Keratinocyte (primary cell): ENCODE results near the gene ZNF77. TPM values are rescaled to one million over a fixed set of nuclear protein-coding genes. Genes with fewer than 3 reads are reported as not detected.

Experiments
- DNase-seq: peaks from one replicate; pipeline ENCODE4 v3.0.0-alpha.2; 2011; ENCODE audit warnings: low read depth, missing footprints, low spot score
- FAIRE-seq: peaks from 2 replicates; lab custom pipeline; 2011; peaks lifted over from hg19 to GRCh38; lab: Jason Lieb, UNC
- H2AFZ ChIP-seq: 2 replicates; pipeline ENCODE4 v1.6.0; 2012; ENCODE audit warnings: low read length, control low read depth, inconsistent platforms; ENCODE audit not compliant: control insufficient read depth
- H3K27ac ChIP-seq: 2 replicates; pipeline ENCODE4 v1.5.1; 2011; ENCODE audit warnings: low read length; ENCODE audit not compliant: control insufficient read depth, insufficient read depth
- H3K27me3 ChIP-seq: 3 replicates; pipeline ENCODE4 v1.6.0; 2011; ENCODE audit warnings: low read length; ENCODE audit not compliant: control insufficient read depth, insufficient read depth; ENCODE audit errors: extremely low read depth
- H3K36me3 ChIP-seq, 2 experiments: 2 replicates in 1 of 2; 3 replicates in 1 of 2; pipeline ENCODE4 v1.5.1; 2011; ENCODE audit warnings: low read length in 2 of 2, mild to moderate bottlenecking in 1 of 2; ENCODE audit not compliant: control insufficient read depth in 2 of 2, insufficient read depth in 2 of 2; ENCODE audit errors: extremely low read depth in 1 of 2
- H3K4me1 ChIP-seq: 3 replicates; pipeline ENCODE4 v1.5.1; 2011; ENCODE audit warnings: low read length; ENCODE audit not compliant: control insufficient read depth, insufficient read depth; ENCODE audit errors: extremely low read depth
- H3K4me2 ChIP-seq: 3 replicates; pipeline ENCODE4 v1.6.0; 2011; ENCODE audit warnings: low read depth, low read length; ENCODE audit not compliant: control insufficient read depth, insufficient read depth; ENCODE audit errors: extremely low read depth
- H3K4me3 ChIP-seq, 3 experiments: fragments of 200-600 bp in 1 of 3; sonication (generic) in 1 of 3; 2 replicates in 2 of 3; 3 replicates in 1 of 3; pipeline ENCODE4 v1.5.1; 2011 to 2016; ENCODE audit warnings: low read length in 3 of 3, mild to moderate bottlenecking in 3 of 3, control low read depth in 2 of 3, inconsistent platforms in 1 of 3, low read depth in 1 of 3, mixed read lengths in 1 of 3, mixed run types in 1 of 3, moderate library complexity in 1 of 3; ENCODE audit not compliant: control insufficient read depth in 2 of 3, insufficient read depth in 2 of 3; ENCODE audit errors: extremely low read depth in 1 of 3
- H3K79me2 ChIP-seq: 2 replicates; pipeline ENCODE4 v1.6.0; 2012; ENCODE audit warnings: low read length; ENCODE audit not compliant: control insufficient read depth, insufficient read depth
- H3K9ac ChIP-seq: 3 replicates; pipeline ENCODE4 v1.6.0; 2011; ENCODE audit warnings: low read length; ENCODE audit not compliant: control insufficient read depth, insufficient read depth; ENCODE audit errors: extremely low read depth
- H3K9me1 ChIP-seq: 3 replicates; pipeline ENCODE4 v1.6.0; 2011; ENCODE audit warnings: low read length; ENCODE audit not compliant: control insufficient read depth, insufficient read depth; ENCODE audit errors: extremely low read depth
- H3K9me3 ChIP-seq: 2 replicates; pipeline ENCODE4 v1.5.1; 2012; ENCODE audit warnings: low read depth, low read length; ENCODE audit not compliant: control insufficient read depth
- H4K20me1 ChIP-seq: 3 replicates; pipeline ENCODE4 v1.6.0; 2011; ENCODE audit warnings: low read length; ENCODE audit not compliant: control insufficient read depth, insufficient read depth; ENCODE audit errors: extremely low read depth
- EZH2 ChIP-seq: IDR thresholded peaks from one replicate; pipeline ENCODE4 v1.6.1; 2012; ENCODE audit warnings: inconsistent platforms, mild to moderate bottlenecking, low read length, moderate library complexity
- dilution Hi-C: fragments of 300-500 bp; cut with MboI; formaldehyde crosslinking; loops from one replicate; pipeline ENCODE4 v1.7.0; 2020; ENCODE audit warnings: low sequenced_read_pairs; ENCODE audit not compliant: extremely low pct_ligation_motif_present
- polyA plus RNA-seq, 5 experiments: library from polyadenylated mRNA; depleted of rRNA in 3 of 5; stranded (reverse) in 3 of 5; stranded (forward) in 1 of 5; unstranded in 1 of 5; fragments of >200 nt; gene quantifications; 1 replicate in 1 of 5; 2 replicates in 3 of 5; 3 replicates in 1 of 5; pipeline versions ENCODE4 v1.2.1 to v1.2.3, GENCODE V29; 2011 to 2012; ENCODE audit warnings: missing spikeins in 2 of 5, low read depth in 1 of 5, low replicate concordance in 1 of 5
- TF ChIP-seq, protein P1 (sequence below), 3 experiments: IDR thresholded peaks in 1 of 3; conservative IDR thresholded peaks in 1 of 3; optimal IDR thresholded peaks in 1 of 3; 2 replicates in 2 of 3; 3 replicates in 1 of 3; pipeline versions ENCODE3 to v1.5.1; 2011; ENCODE audit warnings: low read length in 3 of 3, mild to moderate bottlenecking in 3 of 3, moderate library complexity in 2 of 3, control low read depth in 1 of 3, inconsistent platforms in 1 of 3; ENCODE audit not compliant: insufficient read depth in 2 of 3; ENCODE audit errors: extremely low read depth in 1 of 3

The ZNF77 gene
- polyA plus RNA-seq, 1 donor (not counting 4 experiments of a cell fraction or from before 2014, with no cell fraction given): 6.0 TPM

- FAIRE-seq (no peak), DNase-seq (no peak)
- Histone ChIP-seq H3K4me3 (no peak overlapping the region), H3K4me1 (peaks cover 15% of the 10 kb centered on the region), H3K79me2 (no peaks in the 10 kb centered on the region), H3K27ac (no peak overlapping the region), H3K27me3 (peaks cover 9% of the 10 kb centered on the region), H3K9ac (no peak overlapping the region), H4K20me1 (no peaks in the 10 kb centered on the region), H3K9me1 (no peaks in the 10 kb centered on the region), H2AFZ (no peak overlapping the region), H3K36me3 (no peaks in the 10 kb centered on the region), H3K9me3 (no peaks in the 10 kb centered on the region), H3K4me2 (no peak overlapping the region)
- dilution Hi-C loops: no loop called here
- TF ChIP-seq EZH2: no peak
- TF ChIP-seq, protein P1, sequence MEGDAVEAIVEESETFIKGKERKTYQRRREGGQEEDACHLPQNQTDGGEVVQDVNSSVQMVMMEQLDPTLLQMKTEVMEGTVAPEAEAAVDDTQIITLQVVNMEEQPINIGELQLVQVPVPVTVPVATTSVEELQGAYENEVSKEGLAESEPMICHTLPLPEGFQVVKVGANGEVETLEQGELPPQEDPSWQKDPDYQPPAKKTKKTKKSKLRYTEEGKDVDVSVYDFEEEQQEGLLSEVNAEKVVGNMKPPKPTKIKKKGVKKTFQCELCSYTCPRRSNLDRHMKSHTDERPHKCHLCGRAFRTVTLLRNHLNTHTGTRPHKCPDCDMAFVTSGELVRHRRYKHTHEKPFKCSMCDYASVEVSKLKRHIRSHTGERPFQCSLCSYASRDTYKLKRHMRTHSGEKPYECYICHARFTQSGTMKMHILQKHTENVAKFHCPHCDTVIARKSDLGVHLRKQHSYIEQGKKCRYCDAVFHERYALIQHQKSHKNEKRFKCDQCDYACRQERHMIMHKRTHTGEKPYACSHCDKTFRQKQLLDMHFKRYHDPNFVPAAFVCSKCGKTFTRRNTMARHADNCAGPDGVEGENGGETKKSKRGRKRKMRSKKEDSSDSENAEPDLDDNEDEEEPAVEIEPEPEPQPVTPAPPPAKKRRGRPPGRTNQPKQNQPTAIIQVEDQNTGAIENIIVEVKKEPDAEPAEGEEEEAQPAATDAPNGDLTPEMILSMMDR (optimal IDR thresholded peaks at IDR 0.05 in 1 of 3, IDR thresholded peaks at IDR 0.05 in 1 of 3, conservative IDR thresholded peaks at IDR 0.05 in 1 of 3; ENCODE audit: extremely low read depth in 1 of 3, insufficient read depth in 2 of 3, low read length in 3 of 3): no peak
Observed at GRCh38 chr19:2978166-2978767, 33.5 kb upstream of the ZNF77 start.

DNA sequence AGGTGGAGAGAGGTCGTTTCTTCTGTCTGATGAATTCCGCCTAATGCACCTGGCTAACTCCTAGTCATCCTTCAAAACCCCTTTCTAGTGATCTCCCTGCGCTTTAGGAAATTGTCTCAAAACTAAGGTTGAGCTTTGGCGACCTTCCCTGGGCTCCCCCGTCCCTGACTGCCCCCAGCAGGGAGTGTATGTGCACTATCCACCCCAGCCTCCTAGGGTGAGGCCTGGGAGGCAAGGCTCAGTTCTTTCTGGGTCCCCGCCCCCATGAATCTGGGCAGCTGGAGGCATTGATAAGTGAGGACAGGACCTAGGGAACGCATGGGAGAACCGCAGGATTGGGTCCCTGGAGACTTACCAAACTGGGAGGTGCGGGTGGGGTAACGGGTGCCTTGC lies 33.0 kb upstream of the ZNF77 start:
- peaks cover 11% of the 10 kb centered on the region for H3K4me1 ChIP-seq

More for the DNA sequence above, 33.0 kb upstream of the ZNF77 start:
- Histone ChIP-seq H3K9me1 (no peaks in the 10 kb centered on the region), H2AFZ (peak overlapping the region; percentile 53), H4K20me1 (no peaks in the 10 kb centered on the region), H3K36me3 (no peaks in the 10 kb centered on the region), H3K9ac (no peak overlapping the region), H3K79me2 (no peaks in the 10 kb centered on the region), H3K9me3 (no peaks in the 10 kb centered on the region), H3K27me3 (peaks cover 9% of the 10 kb centered on the region), H3K4me2 (peak overlapping the region; percentile 48), H3K4me3 (peak overlapping the region in 2 of 3 experiments; percentile 1 to 14), H3K27ac (no peak overlapping the region)
- no peak for DNase-seq
- dilution Hi-C loops: no loop called here
- no peak for FAIRE-seq
- no peak for TF ChIP-seq EZH2
- TF ChIP-seq, protein P1 (optimal IDR thresholded peaks at IDR 0.05 in 1 of 3, IDR thresholded peaks at IDR 0.05 in 1 of 3, conservative IDR thresholded peaks at IDR 0.05 in 1 of 3; ENCODE audit: extremely low read depth in 1 of 3, insufficient read depth in 2 of 3, low read length in 3 of 3): no peak
